GM10248 (cell line): ENCODE results near the gene PSMB3.

Experiments
- CTCF ChIA-PET: fragments of 300-600 bp; sonication (Branson Sonifier 250); formaldehyde crosslinking; extraction: SDS; loops from one replicate; lab custom pipeline; 2021; ENCODE audit warnings: antibody characterized with exemption; lab: Yijun Ruan, JAX
- POLR2A ChIA-PET: fragments of 350-650 bp; sonication (Branson Sonifier 250); formaldehyde crosslinking; extraction: SDS; loops from one replicate; lab custom pipeline; 2020; ENCODE audit warnings: antibody characterized with exemption; lab: Yijun Ruan, JAX
- DNase-seq: peaks from one replicate; pipeline ENCODE4 v3.0.0; 2012; ENCODE audit errors: extremely low spot score
- CTCF ChIP-seq: IDR thresholded peaks from 2 replicates; pipeline ENCODE4 v1.5.1; 2012; ENCODE audit warnings: mild to moderate bottlenecking, low read depth; ENCODE audit errors: extremely low read depth, missing control alignments, control extremely low read depth

The PSMB3 gene

GRCh38 chr17:38740044-38740443 is 12.5 kb upstream of the PSMB3 start:
- ChIA-PET CTCF (no interaction called here), POLR2A (no interaction called here)
- no peak for TF ChIP-seq CTCF
- DNase-seq, result no peak

GRCh38 chr17:38740806-38741205 is 11.7 kb upstream of the PSMB3 start:
- CTCF ChIA-PET, result interaction anchor here (1.2 kb wide), 1 partner anchor 10 kb away, joined by 3 read pairs; no protein-coding TSS in a partner anchor
- DNase-seq, result no peak
- POLR2A ChIA-PET, result no interaction called here
- TF ChIP-seq CTCF, result no peak

GRCh38 chr17:38741461-38741860 is 11.1 kb upstream of the PSMB3 start:
- ChIA-PET CTCF (interaction anchor here (1.2 kb wide), 1 partner anchor 11 kb away, joined by 3 read pairs; no protein-coding TSS in a partner anchor), POLR2A (no interaction called here)
- TF ChIP-seq CTCF, result no peak
- no peak for DNase-seq

- ChIA-PET CTCF (interaction anchor here (1.2 kb wide), 1 partner anchor 11 kb away, joined by 3 read pairs; no protein-coding TSS in a partner anchor), POLR2A (no interaction called here)
- TF ChIP-seq CTCF, result no peak
- DNase-seq, result no peak
Observed at GRCh38 chr17:38741921-38742410, 10.6 kb upstream of the PSMB3 start.

- no peak for TF ChIP-seq CTCF
- POLR2A ChIA-PET, result no interaction called here
- DNase-seq, result no peak
- CTCF ChIA-PET, result no interaction called here
Observed at GRCh38 chr17:38742411-38743308, 9.9 kb upstream of the PSMB3 start.

- CTCF ChIA-PET, result interaction anchor here (0.9 to 4.1 kb wide), 3 partner anchors 8 to 16 kb away, joined by 3 to 37 read pairs (median 6); partner anchors contain the start of gene CISD3
- no peak for TF ChIP-seq CTCF
- POLR2A ChIA-PET, result interaction anchor here (0.6 kb wide), 1 partner anchor 9 kb away, joined by 3 read pairs; the partner anchor contains the start of gene PSMB3
- DNase-seq, result no peak
Observed at GRCh38 chr17:38743556-38744171, 8.9 kb upstream of the PSMB3 start.
